Left hindlimb (tissue), 1 donor: ENCODE measurements around the gene B3GALT6.
A peak's percentile ranks its signal among the peaks of the same experiment; 100 is the strongest.

Source experiments
- DNase-seq: peaks from one replicate; pipeline ENCODE4 v3.0.0-alpha.2; 2018

Gene B3GALT6

DNA sequence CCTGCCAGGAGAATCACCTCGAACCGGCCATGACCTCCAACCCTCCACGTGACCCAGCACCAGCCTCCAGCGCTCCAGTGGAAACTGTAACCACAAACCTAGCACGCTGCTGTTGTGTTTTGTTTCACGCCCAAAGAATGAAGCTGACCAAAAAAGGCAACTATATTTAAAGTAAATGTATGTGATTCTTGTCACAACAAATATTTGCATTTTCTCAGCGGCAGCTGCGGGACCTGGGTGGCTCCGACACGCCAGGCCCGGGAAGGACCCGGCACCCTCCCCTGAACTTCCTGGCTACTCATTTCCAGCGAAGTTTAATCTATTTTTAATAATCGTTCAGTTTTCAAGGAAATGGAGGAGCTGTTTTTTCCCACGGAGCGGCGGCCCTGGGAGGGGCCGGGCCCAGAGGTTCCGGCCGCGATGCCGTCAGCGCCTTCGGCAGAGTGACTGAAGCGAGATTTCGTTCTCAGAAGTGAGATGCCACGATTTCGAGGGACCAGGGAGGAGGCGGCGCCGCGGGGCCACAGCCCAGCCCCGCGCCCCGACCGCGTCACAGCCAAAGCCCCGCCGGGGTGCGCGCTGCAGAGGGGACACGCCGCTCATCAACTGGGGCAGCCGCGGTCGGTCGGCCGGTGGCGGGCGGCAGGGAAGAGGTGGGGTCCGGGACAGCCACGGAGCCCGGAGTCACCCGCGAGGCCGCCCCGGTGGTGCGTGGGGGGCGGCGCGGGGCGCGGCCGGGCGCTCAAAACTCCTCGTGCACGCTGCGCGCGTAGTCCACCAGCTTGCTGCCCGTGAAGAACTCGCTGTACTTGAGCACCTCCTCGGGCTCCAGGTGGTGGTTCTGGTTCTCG, 15.0 kb upstream of the B3GALT6 start:
- DNase-seq, result no peak

DNA sequence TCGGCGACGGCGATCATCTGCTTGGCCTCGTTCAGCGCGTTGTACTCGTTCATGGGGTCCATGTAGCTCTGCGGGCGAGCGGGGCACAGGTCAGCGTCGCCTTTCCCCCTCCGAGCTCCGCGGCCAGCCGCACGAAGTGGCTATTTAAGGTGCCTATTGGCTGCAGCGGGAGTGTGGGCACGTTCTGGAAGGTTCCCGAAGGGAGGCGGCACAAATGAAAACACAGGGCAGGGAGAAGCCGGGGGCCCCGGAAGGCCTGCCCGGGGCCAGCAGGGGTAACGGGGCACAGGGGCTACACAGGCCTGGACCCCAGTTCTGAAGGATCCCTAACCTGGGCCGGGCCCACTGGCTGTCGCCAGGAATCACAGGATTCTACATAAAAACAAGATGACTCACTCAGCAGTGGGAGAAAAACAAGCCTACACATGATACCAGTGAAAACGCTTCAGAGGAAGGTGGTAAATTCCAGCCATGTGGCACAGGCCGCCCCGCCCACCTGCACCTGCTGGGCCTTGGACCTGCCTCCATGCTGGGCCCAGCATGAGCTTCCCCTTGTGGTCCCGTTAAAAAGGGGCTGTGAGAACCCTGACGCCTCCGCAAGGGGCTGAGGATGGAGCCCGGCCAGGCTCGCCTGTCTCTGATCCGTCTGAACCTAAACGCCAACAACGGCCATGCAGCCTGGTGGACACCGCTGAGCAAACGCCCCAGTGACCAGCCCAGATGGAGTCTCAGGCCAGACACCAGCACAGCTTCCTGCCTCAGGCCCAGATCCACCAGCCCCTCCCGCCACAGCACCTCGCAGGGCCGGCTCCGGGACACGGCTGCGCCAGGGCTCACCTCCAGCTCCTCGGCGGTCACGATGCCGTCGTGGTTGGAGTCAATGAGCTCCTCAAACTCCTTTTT, 14.2 kb upstream of the B3GALT6 start:
- DNase-seq, result no peak

DNA sequence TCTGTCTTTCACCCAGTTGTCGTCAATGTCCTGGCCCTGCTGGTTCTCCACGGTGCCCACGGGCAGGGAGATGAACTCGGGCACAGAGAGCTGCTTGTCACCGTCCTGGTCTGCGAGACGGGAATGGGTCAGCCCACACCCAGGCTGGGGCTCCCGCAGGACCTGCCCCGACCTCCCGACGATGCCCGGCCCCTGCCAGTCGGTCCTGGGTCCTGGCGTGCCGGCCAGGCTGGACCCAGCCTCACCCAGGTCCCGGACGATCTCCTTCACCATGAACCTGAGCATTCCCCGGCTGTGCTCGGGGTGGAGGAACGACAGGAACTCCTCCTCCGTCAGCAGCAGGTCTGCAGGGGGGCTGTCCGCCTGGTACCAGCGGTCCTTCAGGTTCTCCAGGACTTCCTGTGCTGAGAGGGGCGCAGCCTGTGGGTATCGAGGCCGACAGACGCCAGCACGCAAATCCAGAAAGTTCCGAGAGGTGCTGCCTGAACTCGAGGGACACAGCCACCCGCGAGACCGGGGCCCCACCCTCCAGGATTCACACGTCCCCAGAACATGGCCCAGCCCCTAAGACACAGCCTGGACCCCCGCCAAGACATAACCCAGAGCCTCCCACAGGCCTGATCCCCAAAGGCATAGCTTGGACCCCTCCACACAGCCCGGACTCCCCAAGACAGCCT, 13.4 kb upstream of the B3GALT6 start:
- DNase-seq, result no peak

DNA sequence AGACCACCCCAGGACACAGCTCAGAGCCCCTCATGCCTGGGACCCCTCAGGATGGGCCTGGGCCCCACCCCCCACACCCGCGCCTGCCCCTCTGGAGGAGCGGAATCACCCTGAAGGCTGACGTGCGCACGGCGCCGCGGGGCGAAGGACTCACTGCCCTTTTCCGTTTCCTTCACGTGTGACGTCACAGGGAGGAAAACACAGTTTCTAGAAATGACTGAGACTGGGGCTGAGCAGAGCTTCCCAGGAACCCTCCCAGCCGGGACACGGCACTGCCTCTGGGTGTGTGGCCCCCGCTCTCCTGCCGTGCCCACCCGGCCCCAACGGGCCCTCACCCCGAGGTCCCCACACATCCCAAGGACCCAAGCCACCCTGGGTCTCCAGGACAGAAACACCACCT, 12.7 kb upstream of the B3GALT6 start:
- DNase-seq, result no peak

DNA sequence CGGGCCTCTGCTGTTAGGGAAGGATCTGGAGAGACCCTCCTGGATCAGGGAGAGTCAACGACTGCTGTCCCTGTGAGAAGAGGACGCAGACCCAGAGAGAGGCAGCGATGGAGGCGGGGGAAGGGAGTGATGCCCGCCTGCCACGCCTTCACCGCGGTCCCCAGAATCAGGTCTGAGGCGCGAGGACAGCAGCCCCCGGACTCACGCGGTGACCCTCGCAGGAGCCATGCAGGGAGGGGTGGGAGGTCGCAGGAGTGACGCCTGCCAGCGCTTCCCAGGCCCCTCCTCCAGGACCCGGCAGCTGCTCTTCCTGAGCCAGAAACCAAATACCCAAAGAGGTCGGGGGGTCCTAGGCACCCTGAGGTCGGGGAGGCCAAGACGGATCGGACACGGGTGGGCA, 11.8 kb upstream of the B3GALT6 start:
- DNase-seq, result no peak

DNA sequence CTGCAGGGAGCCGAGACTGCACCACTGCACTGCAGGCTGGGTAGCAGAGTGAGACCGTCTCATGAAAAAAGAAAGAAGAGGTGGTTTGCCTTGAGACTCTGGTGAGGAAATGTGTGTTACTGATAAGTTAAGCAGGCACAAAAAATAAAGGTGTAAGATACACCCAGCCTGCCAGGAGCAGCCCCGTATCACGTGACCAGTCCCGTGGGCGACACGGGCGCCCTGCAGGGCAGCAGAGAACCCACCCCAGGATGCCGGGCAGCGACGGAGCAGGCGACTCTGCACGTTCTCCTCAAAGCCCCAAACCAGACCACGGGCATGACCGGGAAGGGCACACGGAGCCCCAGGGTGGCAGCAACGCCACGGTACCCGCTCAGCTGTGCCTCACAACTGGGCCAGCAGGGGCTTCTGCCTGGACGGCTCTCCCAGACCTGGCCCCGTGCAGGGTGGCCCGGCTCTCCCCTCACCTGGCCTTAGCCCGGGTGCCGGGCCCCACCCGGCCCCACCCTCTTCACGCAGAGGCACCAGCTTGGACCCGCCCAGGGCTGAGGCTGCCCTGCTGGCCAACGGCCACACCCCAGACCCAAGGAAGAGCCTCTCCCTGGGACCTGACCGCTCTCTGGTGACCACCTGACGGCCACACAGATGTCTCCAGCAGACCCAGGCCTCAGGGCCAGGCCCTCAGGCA, 10.0 kb upstream of the B3GALT6 start:
- no peak for DNase-seq

DNA sequence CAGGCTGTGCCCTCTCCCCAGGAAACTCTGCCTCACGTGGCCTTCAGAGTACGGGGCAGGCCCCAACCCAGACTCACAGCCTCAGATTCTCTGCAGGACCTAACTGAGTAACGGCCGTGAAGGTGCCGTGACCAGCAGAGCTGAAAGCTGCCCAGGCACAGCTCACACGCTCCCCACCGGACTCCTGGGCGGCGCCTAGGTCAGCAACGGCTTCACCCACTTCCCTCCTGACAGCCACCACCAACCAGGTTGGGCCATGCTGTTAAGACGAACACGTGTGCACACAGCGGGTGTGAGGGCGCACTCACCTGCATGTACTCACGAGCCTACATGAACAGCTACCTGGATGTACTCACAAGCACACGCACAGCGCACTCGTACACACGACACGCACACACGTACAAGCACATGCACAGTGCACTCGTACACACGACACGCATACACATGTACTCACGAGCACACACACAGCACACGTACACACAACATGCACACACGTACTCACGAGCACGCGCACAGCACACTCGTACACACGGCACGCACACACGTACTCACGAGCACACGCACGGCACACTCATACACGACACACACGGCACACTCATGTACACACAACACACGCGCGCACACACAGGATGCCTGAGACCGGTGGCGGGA, 9.3 kb upstream of the B3GALT6 start:
- DNase-seq, result no peak

DNA sequence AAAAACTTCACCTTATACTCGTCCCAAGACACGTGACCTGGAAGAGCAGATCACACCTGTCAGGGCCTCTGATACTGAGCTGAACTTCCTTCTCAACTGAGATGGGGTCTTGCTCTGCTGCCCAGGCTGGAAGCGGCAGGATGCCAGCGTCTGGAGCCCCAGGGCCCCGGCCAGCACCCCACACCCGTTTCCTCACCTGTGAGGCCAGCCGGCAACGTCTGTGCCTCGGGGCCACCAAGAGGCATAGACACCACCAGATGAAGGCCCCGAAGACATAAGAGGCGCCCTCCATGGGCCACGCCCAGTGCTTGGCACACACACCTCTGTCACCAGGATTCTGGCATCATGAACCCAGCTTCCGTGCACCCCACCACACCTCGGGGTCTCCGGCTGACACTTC, 8.7 kb upstream of the B3GALT6 start:
- DNase-seq, result no peak

DNA sequence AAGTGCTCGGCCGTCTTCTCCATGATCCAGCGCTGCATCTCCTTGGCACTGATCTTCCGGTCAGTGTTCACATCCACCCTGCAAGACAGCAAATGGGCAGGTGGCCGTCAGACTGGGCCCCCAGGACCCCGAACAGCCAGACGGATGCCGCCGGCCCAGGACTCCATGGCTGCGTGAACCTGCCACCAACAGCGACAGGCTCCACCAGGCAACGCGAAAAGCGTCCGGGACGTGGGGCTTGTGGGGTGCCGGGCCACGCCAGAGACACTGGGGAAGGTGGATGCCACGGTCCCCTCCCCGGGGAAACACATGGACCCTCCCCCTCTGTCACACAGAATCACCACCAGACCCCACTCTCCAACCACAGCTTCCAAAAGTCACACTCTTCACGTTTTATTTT, 8.1 kb upstream of the B3GALT6 start:
- no peak for DNase-seq

DNA sequence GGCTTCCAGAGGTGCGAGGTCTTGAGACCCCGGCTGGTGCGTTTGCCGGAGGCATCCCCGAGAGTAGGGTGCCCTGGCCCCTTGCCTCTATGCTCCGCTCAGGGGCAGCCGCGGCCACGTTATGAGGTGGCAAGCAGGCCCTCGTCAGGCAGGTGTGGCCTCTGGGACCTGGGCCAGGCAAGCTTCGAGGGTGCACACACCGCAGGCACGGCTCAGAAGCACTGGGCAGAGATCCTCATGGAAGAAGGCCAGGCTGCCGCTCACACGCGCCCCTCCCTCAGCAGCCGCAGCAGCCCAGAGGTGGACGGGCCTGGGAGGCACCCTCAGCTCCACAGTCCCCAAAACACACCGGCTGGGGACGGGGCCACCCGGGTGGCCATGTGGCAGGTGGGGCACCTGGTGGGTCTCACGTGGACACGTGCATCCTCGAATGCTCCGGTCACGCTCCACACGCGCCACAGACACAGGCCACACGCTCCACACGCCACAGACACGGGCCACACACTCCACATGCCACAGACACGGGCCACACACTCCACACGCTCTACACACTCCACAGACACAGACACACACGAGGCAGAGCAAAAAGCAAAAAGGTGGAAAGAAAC, 6.7 kb upstream of the B3GALT6 start:
- DNase-seq, result no peak

DNA sequence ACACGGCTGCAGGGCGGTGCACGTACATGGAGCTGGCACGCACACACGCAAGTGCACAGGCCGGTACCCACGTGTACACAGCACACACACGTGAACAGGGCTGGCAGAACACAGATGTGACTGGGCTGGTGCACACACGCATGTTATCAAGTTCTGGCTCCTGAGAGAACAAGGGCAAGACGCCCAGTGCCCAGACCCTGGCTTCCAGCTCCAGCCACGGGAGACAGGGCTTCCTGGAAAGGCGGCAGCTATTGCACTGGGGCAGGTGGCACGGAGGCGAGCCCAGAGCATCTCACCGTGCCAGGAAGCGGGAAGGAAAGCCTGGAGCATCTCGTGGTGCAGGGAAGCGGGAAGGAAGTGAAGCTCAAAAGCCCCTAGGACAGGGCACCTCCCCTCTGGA, 6.1 kb upstream of the B3GALT6 start:
- no peak for DNase-seq

DNA sequence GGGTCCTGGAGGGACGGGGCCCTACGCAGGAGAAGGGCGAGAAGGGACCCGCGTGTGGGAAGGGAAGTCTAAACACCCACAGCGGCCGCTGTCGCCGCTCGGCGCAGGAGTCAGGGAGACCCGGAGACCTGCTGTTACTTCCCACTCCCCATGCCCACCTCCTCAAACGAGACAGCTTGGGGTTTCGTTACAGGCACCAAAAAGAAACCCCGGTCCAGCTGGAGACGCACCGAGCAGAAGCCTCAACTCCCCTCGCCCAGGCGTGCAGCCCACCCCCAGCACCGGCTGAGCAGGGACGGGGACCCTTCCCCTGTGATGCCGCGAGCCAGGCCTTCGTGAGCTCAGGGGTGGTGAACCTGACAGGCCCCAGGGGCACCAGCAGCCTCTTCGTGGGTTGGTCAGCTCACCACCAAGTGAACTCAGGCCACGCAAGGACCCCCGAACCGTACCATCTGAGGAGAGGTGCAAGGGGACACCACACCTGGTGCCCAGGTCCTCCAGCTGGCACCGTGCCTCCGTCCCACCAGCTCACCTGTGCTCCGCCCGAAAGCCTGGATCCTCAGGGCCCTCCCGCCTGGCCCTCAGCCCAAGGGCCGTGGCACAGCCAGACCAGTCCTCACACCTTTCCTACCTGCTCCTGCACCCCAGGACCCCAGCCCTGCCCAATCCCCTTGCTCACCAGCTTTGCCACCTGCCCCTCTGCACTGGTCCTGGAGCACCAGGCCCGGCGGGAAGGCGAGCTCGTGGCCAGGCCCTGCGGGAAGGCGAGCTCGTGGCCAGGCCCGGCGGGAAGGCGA, 5.3 kb upstream of the B3GALT6 start:
- DNase-seq, result no peak

DNA sequence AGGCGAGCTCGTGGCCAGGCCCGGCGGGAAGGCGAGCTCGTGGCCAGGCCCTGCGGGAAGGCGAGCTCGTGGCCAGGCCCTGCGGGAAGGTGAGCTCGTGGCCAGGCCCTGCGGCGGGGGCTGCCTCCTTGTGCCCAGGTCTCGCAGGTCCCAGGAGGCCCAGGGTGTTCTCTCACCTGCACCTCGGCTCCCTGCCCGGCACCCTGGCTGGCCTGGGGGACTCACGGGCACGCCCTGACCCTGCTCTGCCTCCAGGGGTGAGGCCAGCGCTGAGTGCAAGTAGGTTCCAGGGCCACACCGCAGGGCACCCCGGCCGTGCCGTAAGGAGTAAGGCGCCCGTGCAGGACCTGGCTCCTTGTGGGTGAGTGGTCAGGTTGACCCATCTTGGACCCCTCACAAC, 4.7 kb upstream of the B3GALT6 start:
- no peak for DNase-seq

DNA sequence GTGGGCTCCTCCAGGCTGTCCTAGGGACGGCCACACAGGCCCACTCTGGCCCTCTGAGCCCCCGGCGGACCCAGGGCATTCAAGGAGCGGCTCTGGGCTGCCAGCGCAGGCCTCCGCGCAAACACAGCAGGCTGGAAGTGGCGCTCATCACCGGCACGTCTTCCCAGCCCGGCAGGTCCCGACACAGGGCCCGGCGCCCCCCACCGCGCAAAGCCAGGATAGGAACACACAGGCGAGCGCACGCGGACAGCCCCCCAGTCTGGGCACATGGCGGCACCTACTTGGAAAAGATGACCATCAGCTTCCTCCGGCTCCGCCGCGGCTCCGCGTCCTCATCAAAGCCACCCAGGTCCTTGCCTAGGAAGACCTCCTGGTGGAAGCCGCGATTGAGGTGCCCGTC, 3.9 kb upstream of the B3GALT6 start:
- no peak for DNase-seq

DNA sequence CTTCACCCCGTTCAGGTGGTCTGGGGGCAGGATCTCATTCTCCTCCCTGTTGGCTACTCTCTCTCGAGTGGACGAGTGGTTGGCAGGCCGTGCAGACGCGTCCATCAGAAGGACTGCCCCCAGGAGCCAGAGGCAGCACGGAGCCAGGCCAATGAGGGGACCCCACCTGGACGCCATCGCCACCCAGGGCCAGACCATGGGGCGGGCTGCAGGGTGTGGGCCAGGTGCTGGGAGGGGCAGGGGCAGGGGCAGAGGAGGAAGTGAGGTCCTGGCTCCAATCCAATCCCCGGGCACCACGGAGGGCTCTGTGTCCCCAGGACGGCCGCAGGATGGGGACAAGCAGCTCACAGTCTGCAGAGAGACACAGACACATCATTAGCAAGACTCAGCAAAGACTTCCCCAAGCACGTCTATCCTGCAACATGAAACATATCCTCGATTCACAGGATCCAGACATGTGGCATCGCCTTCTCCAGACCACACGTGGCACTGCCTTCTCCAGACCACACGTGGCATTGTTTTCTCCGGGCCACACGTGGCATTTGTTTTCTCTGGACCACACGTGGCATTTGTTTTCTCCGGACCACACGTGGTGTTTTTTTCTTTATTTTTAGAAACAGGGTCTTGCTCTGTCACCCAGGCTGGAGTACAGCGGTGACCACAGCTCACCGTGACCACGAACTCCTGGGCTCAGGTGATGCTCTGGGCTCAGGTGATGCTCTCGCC, 3.3 kb upstream of the B3GALT6 start:
- DNase-seq, result no peak

DNA sequence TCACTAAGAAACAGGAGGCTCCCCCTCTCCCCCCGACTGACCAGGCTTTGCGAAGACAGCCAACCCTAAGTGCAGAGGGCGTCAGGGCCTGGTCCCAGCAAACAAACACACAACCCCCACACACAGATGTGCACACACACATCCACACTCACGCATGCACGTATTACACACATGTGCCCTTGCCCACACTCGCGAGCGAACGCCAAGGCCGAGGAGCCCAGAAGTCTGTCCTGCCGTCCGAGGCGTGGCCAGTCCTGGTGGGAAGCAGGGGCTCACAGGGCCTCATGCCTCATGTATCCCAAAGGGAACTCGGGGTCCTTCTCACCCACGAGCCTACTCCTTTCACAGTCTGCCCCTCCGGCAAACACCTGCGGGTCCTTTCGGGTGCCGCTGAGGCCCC, 2.3 kb upstream of the B3GALT6 start:
- no peak for DNase-seq

DNA sequence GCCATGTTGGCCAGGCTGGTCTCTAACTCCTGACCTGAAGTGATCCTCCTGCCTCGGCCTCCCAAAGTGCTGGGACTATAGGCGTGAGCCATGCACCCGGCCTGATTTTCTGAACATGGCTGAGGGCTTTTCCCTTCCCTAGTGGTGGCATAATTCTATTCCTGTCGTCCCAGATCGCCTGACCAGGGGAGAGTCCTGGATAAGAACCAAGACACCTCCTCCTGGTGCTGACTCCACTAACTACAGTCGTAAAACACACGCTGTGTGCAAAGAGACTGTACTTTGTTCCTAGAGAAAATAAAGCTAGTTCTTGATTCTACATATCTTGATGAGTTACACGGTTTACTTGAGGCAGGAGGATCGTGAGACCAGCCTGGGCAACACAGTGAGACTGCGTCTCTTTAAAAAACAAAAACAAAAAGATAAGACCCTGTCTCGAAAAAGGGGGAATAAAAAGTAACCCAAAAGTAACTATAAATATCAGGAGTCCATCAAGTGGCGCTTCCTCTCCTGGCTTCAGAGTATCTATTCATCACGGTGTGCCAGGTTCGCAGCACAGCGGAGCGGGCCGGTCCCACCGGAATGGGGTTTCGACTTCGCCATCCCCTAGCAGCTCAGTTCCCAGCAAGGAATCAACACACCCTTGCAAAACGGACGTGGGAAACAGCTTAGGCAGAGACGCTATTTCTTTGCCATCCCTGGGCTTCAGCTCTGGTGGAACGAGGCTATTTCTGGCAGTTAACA, 1.2 kb upstream of the B3GALT6 start:
- no peak for DNase-seq

DNA sequence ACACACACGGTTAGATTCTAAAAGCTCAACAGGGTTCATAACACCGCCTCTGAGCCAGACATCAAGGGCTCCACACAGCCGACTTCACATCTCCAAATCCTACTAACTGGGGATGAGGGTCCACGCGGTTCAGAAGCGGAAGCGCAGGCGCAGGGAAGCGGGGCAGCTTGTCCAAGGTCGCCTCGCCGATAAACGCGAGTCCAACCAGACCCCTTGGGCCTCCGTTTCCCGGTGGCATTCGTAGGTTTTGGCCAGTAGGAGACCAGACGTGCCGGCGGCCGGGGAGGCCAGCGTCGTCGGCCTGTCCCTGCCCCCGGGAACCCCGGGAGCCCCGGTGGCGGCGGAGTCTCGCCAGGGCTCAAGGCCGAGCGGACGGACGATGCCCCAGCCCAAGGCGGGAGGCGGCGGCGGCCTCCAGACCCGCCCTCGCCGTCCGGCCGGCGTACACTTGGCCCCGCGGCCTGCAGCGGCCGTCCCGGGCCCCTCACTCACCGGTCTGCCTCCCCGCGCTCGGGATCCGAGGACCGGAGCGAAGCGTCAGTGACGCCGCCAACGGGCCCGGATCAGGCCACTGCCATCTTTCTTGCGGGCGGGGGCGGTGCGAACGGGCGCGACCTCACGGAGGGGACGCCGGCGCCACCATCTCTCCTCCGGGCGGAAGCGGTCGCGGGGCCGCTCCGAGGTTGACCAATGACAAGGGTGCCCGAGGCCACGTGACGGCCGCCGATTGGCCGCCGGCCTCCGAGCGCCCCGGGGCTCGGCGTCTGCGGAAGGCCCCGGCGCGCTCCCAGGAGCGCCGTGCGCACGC, 433 bp upstream of the B3GALT6 start, which contains the start of gene SDF4:
Gene SDF4 (minus strand): TSS at position 602 of the 808 bp plus-strand sequence. CDS start 3,229 bp downstream, outside the sequence.
- DNase-seq, result peak; percentile 97
